Measurements from ENCODE around the gene DELE1. TPM values are rescaled to one million over a fixed set of nuclear protein-coding genes. Genes with fewer than 3 reads are reported as not detected.
A peak's percentile ranks its signal among the peaks of the same experiment; 100 is the strongest.

DELE1 gene, protein sequence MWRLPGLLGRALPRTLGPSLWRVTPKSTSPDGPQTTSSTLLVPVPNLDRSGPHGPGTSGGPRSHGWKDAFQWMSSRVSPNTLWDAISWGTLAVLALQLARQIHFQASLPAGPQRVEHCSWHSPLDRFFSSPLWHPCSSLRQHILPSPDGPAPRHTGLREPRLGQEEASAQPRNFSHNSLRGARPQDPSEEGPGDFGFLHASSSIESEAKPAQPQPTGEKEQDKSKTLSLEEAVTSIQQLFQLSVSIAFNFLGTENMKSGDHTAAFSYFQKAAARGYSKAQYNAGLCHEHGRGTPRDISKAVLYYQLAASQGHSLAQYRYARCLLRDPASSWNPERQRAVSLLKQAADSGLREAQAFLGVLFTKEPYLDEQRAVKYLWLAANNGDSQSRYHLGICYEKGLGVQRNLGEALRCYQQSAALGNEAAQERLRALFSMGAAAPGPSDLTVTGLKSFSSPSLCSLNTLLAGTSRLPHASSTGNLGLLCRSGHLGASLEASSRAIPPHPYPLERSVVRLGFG
- 78.2 and 84.7 TPM in 2 replicates for total RNA-seq (2014; rRNA removed; shearing (Covaris generic))

DNA sequence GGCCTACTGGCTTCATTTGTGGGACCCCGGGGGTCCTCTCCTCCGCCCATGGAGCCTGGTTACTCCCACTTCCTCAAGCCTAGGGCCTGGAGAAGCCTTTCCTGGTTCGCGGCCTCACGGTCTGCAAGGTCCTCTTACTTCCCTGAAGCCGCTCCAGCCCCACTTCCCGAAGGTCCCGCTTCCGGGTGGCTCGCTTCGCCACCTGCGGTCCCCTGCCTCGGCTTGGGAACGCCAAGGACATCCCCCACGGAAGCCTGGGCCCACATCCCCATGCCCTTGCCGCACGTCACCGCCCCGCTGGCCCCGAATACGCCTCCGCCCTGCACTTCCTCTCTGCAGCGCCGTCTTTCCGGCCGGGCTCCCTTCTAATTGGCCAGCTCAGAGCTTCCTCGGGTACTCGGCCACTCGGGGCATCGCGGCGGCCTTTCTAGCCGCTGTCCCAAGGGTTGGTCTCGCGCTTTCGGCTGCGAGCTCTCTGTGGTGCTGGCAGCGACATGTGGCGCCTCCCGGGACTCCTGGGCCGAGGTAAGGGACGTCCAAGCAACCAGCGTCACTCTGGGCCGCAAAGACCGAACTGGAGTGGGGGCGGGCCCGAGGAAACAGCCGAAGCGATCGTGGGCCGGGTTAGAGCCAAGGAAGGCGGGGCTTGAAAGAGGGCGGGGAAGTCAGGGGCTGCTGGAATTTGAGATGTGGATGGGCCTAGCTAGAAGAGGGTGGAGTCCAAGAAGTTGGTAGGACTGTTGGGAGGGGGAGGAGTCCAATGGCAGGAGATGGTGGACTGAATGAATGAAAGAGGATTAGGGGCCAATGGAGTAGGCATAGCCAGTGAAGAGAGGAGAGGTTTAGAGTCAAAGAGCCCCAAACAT, at the start of gene DELE1:
Gene DELE1 (plus strand): TSS at position 424 of the 866 bp plus-strand sequence. CDS start 71 bp downstream, at position 495.
- peak; percentile 93 for DNase-seq (ENCODE audit: low spot score)

GRCh38 chr5:141873933-141874261, 49.8 kb upstream of the DELE1 start:
- DNase-seq (ENCODE audit: low spot score) = no peak

- peak; percentile 81 for DNase-seq (ENCODE audit: low spot score)
Measured at GRCh38 chr5:141874262-141874964, 49.3 kb upstream of the DELE1 start.

DNA sequence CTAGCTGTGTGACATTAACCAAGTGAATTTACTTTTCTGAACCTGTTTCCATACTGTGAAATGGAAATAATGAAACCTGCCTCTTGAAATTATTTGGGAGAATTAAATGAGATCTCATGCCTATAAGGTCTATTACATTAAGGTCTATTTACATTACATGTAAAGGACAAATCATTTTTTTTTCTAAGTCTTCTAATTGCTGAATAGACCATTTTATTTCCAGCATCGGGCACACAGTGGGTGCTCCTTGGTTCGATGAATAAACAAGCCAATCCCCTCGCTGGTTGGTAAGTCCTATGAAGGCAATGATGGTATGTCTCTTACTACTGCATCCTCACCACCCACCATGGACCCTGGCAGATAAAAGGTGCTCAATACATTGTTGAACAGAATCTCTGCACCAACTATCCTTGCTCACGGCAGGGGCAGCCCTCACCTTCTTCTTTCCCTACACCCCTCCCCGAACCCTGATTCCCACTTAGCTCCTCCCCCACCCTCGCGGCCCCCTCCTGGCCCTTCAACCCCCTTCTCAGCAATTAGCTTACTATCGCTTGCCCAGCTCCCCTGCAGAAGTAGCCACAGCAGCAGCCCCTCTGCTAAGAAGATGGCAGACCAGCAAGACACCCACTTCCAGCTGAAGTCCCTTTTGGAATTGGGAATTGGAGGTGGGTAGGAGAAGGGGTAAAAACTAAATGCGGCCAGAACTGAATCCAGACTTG, 48.5 kb upstream of the DELE1 start:
- DNase-seq (ENCODE audit: low spot score) = no peak

DNA sequence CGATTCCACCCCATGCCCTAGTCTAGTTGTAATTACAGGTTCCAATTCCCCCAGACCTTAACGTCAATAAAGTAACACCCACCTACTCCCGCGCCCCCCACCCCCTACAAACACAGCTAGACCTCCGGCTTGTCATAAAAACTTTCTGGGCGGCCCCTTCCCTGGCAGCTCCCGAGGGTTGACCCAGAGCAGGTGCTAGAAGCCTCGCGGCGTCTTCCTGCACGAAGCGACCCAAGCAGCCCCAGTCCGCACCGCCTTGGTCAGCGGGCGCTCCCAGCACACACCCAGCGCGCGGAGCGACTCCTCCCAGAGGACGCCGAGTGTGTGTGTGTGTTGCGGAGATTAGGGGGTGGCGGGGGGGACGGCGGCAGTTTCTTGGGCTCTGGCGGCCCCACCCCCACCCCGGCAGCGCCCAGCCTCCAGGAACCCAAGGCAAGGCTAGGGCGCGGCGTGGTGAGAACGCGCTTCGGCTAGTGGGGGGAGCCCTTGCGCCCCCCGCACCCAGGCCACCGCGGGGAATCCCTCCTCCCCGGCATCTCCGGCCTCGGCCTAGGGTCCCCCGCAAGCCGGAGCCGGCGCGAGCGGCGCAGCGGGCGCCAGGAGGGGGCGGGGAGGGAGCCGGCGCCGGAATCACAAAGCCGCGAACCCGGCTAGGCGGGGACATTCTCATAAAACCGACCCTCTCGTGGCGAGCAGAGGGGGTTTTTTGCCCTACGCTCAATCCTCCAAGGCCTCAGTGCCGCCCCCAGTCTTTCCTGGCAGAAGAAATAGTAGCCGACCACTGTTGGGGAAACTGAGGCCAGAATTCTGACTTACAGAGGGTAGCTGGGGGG, 47.7 kb upstream of the DELE1 start:
- peak; percentile 82 for DNase-seq (ENCODE audit: low spot score)

GRCh38 chr5:141876628-141877355, 46.9 kb upstream of the DELE1 start:
- peak; percentile 67 for DNase-seq (ENCODE audit: low spot score)

- peak; percentile 68 for DNase-seq (ENCODE audit: low spot score)
Measured at GRCh38 chr5:141877356-141878185, 46.1 kb upstream of the DELE1 start.

GRCh38 chr5:141878186-141878710, 45.4 kb upstream of the DELE1 start, which contains the start of gene PCDH1:
Gene PCDH1, minus strand, starts transcription at chr5:141878410. Its CDS starts 148 bp downstream, at chr5:141878262.
- DNase-seq (ENCODE audit: low spot score) = no peak

DNA sequence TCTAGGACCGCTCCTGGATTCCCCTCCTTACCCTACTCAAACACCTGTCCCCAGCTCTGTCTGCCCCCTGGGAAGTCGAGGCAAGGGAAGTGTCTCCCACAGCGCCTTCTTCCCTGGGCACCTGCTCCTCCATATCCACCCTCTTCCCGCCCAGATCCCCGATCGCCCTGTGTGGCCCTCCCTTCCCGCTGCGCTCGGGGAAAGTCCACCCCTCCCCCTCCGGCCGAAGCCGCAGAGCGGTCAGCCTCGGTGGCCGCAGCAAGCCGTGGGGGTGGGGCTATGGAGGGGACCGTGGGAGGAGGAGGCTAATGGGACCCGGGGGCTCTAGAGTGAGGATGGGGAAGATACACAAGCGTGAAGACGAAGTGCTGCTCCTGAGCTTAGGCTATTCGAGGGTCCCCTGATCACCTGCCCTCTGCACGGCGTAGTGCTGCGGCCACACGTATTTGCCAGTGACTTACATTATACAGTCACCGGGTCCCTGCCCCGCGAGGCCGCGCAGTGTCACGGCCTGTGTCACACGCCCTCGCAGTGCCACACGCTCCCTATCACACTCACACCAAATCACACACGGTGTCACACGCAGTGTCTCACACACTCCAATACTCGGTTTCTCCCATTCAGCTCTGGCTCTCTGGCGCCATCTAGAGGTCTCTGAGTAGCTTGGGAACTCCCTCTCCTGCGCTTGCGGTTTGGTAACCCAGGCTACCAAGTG, 44.8 kb upstream of the DELE1 start:
- DNase-seq (ENCODE audit: low spot score) = peak; percentile 100

GRCh38 chr5:141879426-141879759, 44.3 kb upstream of the DELE1 start:
- no peak for DNase-seq (ENCODE audit: low spot score)

DNA sequence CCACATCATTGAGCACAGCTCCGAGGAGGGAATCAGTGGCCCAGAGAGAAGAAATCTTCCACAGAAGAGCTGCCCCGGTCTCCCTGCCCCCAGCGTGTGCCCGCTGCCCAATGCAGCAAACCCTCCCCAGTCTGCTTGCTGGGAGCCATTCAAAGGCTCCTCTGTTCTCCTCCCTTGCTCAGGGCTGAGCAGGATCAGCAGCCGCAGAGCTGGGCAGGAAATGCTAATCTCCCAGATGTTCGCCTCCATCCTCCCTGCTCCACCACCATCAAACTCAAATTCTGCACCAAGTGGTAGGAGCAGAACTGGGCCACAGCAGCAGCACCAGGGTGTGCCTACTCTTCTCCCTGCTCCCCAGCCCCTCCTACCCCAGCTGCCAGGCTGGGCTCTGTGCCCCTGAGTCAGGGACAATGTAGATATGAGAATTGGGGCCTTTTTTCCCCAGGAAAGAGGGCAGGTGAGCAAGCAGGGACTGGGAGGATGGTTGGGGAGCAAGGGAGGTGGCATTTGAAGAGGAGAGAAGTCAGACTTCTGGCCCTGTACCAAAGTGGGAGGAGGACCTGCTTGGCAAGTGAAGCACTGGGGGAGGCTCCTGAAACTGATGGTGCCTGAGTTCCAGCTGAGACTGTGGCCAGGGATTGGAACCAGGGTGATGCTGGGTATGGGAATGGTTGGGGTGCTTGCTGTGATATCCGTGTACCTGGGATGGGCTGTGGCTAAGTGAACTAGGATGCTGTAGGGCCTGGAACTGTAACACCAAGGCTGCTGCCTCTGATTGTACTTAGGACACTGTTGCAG, 43.5 kb upstream of the DELE1 start:
- no peak for DNase-seq (ENCODE audit: low spot score)

DNA sequence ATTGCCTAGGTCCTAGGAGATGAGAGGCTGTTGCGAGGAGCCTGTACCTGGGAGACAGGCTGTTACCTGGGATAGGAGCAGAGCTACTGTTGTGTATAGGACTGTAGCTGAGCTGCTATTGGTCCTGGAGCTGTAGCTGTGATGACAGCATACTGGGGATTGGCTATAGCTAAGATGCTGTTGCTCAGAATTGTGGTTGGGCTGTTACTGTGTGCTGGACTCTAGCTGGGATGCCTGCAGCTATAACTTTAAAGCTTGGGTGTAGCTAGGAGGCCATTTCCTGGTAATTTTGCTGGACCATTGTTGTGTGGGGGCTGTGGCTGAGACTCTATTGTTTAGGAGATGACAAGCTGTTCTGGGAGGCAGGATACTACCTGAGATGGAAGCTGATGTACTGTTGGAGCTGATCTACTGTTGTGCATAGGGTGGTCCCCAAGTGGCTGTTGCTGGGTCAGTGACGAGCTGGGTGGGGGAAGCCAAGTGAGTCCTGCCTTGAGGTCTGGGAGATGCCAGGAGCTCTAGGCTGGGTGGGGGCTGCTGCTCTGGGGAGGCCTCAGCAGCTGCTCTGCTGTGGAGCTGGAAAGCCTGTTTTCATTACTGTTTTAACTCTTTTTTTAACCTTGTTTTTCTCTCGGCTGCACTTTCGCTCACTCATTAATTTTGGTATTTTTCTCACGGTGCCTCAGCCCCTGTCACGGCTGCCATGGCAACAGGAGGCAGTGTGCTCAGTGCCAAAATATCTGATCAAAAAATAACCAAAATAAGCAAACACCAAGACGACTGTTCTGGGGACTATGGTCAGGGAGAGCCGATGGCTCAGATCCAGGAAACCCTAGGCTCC, 42.5 kb upstream of the DELE1 start:
- no peak for DNase-seq (ENCODE audit: low spot score)

- DNase-seq (ENCODE audit: low spot score) = no peak
Measured at GRCh38 chr5:141881886-141882285, 41.8 kb upstream of the DELE1 start.

DNA sequence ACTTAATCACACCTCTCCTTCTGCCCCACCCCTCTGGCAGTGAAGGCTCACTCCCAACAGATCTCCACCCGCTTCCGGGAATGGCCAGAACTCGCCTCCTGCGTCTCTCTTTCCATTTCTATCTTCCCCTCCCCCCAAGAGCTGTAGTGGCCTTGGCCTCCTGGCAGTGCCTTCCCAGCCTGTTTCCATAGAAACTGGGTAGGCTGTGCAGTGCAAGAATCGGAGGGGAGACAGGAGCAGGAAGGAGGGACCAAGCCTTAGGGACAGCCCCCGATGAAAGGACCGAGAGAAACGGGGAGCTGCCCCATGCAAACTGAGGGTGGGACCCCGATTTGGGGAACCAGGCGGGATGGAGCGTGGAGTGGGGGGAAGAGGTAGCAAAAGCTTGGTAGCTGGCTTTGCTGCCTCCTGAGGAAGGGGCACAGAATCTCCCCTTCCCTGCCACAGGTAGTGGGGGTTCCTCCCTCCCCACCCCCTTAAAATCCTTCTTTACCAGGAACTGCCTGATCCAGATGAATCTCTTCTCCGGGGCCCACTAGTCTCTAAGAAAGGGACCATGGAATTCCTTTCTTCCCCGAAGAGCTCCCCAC, 41.0 kb upstream of the DELE1 start:
- DNase-seq (ENCODE audit: low spot score) = no peak

GRCh38 chr5:141883184-141883891, 40.3 kb upstream of the DELE1 start:
- no peak for DNase-seq (ENCODE audit: low spot score)
